ENCODE data around the gene TMEM258. TPM values are rescaled to one million over a fixed set of nuclear protein-coding genes. Genes with fewer than 3 reads are reported as not detected.

TMEM258 gene
- polyA plus RNA-seq, 2 of the 4 experiments (the other 2 are of a cell fraction) = 257 to 280 TPM

GRCh38 chr11:61838921-61839320, 46.5 kb upstream of the TMEM258 start:
- peaks cover 23% of the 10 kb centered on the region for H3K4me1 ChIP-seq
- no peak for ATAC-seq
- whole genome bisulfite sequencing (ENCODE audit: missing lambda C conversion rate) = 97% methylated on average over 10 of the region's 10 CpGs
- H3K4me2 ChIP-seq = no peak overlapping the region
- FAIRE-seq = no peak
- no peak for DNase-seq (ENCODE audit: low read depth in 1 of 2, low spot score in 1 of 2)
- H3K4me3 ChIP-seq = no peak overlapping the region
- ChIA-PET POLR2A (interaction anchor here (0.9 kb wide), 1 partner anchor 273 kb away, joined by 4 read pairs; no protein-coding TSS in a partner anchor), CTCF (interaction anchor here (1.1 to 3.2 kb wide), 2 partner anchors 10 to 42 kb away, joined by 4 to 13 read pairs; partner anchors contain the start of gene FADS2)
- H3K27ac ChIP-seq = no peak overlapping the region
- TF ChIP-seq ZC3H11A (IDR thresholded peaks at IDR 0.05) (no peak), NPAS2 (CRISPR knock-in tag; IDR thresholded peaks at IDR 0.05; ENCODE audit: borderline replicate concordance) (no peak), ESRRA (IDR thresholded peaks at IDR 0.05; ENCODE audit: borderline replicate concordance, low read length) (no peak)
- H3K9me3 ChIP-seq = no peaks in the 10 kb centered on the region

GRCh38 chr11:61838501-61838900, 46.1 kb upstream of the TMEM258 start:
- Histone ChIP-seq H3K27ac (no peak overlapping the region), H3K9me3 (no peaks in the 10 kb centered on the region), H3K4me2 (no peak overlapping the region), H3K4me3 (no peak overlapping the region), H3K4me1 (peaks cover 27% of the 10 kb centered on the region)
- WGBS (ENCODE audit: missing lambda C conversion rate) = 85% methylated on average over 4 of the region's 5 CpGs
- ATAC-seq (no peak), FAIRE-seq (no peak), DNase-seq (ENCODE audit: low read depth in 1 of 2, low spot score in 1 of 2) (no peak)
- ChIA-PET POLR2A (interaction anchor here (0.9 kb wide), 1 partner anchor 274 kb away, joined by 4 read pairs; no protein-coding TSS in a partner anchor), CTCF (interaction anchor here (1.1 to 3.2 kb wide), 2 partner anchors 10 to 43 kb away, joined by 4 to 13 read pairs; partner anchors contain the start of gene FADS2)
- no peak for TF ChIP-seq JUNB (IDR thresholded peaks at IDR 0.05)
- no peak for TF ChIP-seq SMC3 (IDR thresholded peaks at IDR 0.05)
- no peak for TF ChIP-seq MAFK (IDR thresholded peaks at IDR 0.05; ENCODE audit: partially characterized antibody)
- TF ChIP-seq HOXA7 (CRISPR knock-in tag; IDR thresholded peaks at IDR 0.05) = no peak
- TF ChIP-seq, protein P1, sequence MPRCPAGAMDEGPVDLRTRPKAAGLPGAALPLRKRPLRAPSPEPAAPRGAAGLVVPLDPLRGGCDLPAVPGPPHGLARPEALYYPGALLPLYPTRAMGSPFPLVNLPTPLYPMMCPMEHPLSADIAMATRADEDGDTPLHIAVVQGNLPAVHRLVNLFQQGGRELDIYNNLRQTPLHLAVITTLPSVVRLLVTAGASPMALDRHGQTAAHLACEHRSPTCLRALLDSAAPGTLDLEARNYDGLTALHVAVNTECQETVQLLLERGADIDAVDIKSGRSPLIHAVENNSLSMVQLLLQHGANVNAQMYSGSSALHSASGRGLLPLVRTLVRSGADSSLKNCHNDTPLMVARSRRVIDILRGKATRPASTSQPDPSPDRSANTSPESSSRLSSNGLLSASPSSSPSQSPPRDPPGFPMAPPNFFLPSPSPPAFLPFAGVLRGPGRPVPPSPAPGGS (IDR thresholded peaks at IDR 0.05) = no peak
- no peak for TF ChIP-seq RFX5 (IDR thresholded peaks at IDR 0.05)
- no peak for TF ChIP-seq TP53 (CRISPR knock-in tag; IDR thresholded peaks at IDR 0.05)
- TF ChIP-seq ZSCAN20 (CRISPR knock-in tag; IDR thresholded peaks at IDR 0.05) = no peak
- no peak for TF ChIP-seq CHD2 (IDR thresholded peaks at IDR 0.05; ENCODE audit: low read length, partially characterized antibody)
- no peak for TF ChIP-seq KDM1A (IDR thresholded peaks at IDR 0.05; ENCODE audit: low read depth)
- no peak for TF ChIP-seq ATOH8 (CRISPR knock-in tag; IDR thresholded peaks at IDR 0.05; ENCODE audit: low read depth)
- TF ChIP-seq, protein P2, sequence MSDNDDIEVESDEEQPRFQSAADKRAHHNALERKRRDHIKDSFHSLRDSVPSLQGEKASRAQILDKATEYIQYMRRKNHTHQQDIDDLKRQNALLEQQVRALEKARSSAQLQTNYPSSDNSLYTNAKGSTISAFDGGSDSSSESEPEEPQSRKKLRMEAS (IDR thresholded peaks at IDR 0.05) = no peak
- no peak for TF ChIP-seq PBX3 (IDR thresholded peaks at IDR 0.05)
- TF ChIP-seq ZC3H11A (IDR thresholded peaks at IDR 0.05) = no peak
- no peak for TF ChIP-seq EHMT2 (IDR thresholded peaks at IDR 0.05; ENCODE audit: low read depth)
- TF ChIP-seq RARB (CRISPR knock-in tag; IDR thresholded peaks at IDR 0.05) = no peak
- no peak for TF ChIP-seq NFE2L2 (conservative IDR thresholded peaks at IDR 0.05; ENCODE audit: low read length)
- TF ChIP-seq CBX2 (IDR thresholded peaks at IDR 0.05; ENCODE audit: borderline replicate concordance, low read depth) = no peak
- TF ChIP-seq POLR2A (IDR thresholded peaks at IDR 0.05; ENCODE audit: low read length) = no peak

GRCh38 chr11:61837411-61838005, 45.1 kb upstream of the TMEM258 start:
- Histone ChIP-seq H3K27ac (no peak overlapping the region), H3K9me3 (no peaks in the 10 kb centered on the region), H3K4me1 (peaks cover 35% of the 10 kb centered on the region), H3K4me3 (no peak overlapping the region), H3K4me2 (no peak overlapping the region)
- DNase-seq (ENCODE audit: low read depth in 1 of 2, low spot score in 1 of 2) (no peak), ATAC-seq (no peak), FAIRE-seq (no peak)
- ChIA-PET CTCF (interaction anchor here (1.2 to 3.2 kb wide), 2 partner anchors 9 to 40 kb away, joined by 6 to 13 read pairs; partner anchors contain the start of gene FADS2), POLR2A (no interaction called here)
- 92% methylated on average over 15 of the region's 15 CpGs for WGBS (ENCODE audit: missing lambda C conversion rate)
- no peak for TF ChIP-seq BHLHE40 (IDR thresholded peaks at IDR 0.05; ENCODE audit: low read depth, low read length)
- TF ChIP-seq PBX3 (IDR thresholded peaks at IDR 0.05) = no peak
- no peak for TF ChIP-seq SMC3 (IDR thresholded peaks at IDR 0.05)
- no peak for TF ChIP-seq TP53 (CRISPR knock-in tag; IDR thresholded peaks at IDR 0.05)
- TF ChIP-seq, protein P3, sequence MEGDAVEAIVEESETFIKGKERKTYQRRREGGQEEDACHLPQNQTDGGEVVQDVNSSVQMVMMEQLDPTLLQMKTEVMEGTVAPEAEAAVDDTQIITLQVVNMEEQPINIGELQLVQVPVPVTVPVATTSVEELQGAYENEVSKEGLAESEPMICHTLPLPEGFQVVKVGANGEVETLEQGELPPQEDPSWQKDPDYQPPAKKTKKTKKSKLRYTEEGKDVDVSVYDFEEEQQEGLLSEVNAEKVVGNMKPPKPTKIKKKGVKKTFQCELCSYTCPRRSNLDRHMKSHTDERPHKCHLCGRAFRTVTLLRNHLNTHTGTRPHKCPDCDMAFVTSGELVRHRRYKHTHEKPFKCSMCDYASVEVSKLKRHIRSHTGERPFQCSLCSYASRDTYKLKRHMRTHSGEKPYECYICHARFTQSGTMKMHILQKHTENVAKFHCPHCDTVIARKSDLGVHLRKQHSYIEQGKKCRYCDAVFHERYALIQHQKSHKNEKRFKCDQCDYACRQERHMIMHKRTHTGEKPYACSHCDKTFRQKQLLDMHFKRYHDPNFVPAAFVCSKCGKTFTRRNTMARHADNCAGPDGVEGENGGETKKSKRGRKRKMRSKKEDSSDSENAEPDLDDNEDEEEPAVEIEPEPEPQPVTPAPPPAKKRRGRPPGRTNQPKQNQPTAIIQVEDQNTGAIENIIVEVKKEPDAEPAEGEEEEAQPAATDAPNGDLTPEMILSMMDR (IDR thresholded peaks at IDR 0.05) = no peak
- TF ChIP-seq, protein P4, sequence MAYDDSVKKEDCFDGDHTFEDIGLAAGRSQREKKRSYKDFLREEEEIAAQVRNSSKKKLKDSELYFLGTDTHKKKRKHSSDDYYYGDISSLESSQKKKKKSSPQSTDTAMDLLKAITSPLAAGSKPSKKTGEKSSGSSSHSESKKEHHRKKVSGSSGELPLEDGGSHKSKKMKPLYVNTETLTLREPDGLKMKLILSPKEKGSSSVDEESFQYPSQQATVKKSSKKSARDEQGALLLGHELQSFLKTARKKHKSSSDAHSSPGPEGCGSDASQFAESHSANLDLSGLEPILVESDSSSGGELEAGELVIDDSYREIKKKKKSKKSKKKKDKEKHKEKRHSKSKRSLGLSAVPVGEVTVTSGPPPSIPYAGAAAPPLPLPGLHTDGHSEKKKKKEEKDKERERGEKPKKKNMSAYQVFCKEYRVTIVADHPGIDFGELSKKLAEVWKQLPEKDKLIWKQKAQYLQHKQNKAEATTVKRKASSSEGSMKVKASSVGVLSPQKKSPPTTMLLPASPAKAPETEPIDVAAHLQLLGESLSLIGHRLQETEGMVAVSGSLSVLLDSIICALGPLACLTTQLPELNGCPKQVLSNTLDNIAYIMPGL (CRISPR knock-in tag; IDR thresholded peaks at IDR 0.05; ENCODE audit: borderline replicate concordance) = no peak
- TF ChIP-seq RFX5 (IDR thresholded peaks at IDR 0.05) = no peak
- TF ChIP-seq, protein P2 (IDR thresholded peaks at IDR 0.05) = no peak
- no peak for TF ChIP-seq JUN (IDR thresholded peaks at IDR 0.05)

Measured in A549 (cell line).